DND-41 (cell line): ENCODE measurements around the gene ZP1.
A peak's percentile ranks its signal among the peaks of the same experiment; 100 is the strongest.
"Not testable (repeated sequence)": the region's sequence is repeated elsewhere in the genome, so short reads cannot be mapped to it uniquely, and the experiment has no call there.

Experiments used
- ATAC-seq: fragments of 200-7000 bp; cut with Tn5 transposase; 3 replicates; pipeline ENCODE4 v1.9.1; 2021; ENCODE audit warnings: low read depth; ENCODE audit not compliant: insufficient read depth
- DNase-seq: peaks from one replicate; pipeline ENCODE4 v3.0.0-alpha.2; 2020
- H2AFZ ChIP-seq: 2 replicates; pipeline ENCODE4 v1.6.0; 2012; ENCODE audit warnings: low read depth, low read length
- H3K27ac ChIP-seq: 2 replicates; pipeline ENCODE4 v1.5.1; 2012; ENCODE audit warnings: low read length, inconsistent platforms
- H3K27me3 ChIP-seq: fragments of 200-600 bp; sonication (generic); 2 replicates; pipeline ENCODE4 v1.6.0; 2012; ENCODE audit warnings: low read length, mild to moderate bottlenecking, inconsistent platforms; ENCODE audit not compliant: insufficient read depth, poor library complexity
- H3K36me3 ChIP-seq: 2 replicates; pipeline ENCODE4 v1.5.1; 2012; ENCODE audit warnings: low read length, inconsistent platforms; ENCODE audit not compliant: insufficient read depth
- H3K4me1 ChIP-seq: 2 replicates; pipeline ENCODE4 v1.5.1; 2012; ENCODE audit warnings: mild to moderate bottlenecking, low read length; ENCODE audit not compliant: insufficient read depth
- H3K4me2 ChIP-seq: 2 replicates; pipeline ENCODE4 v1.6.0; 2012; ENCODE audit warnings: mild to moderate bottlenecking, moderate library complexity, low read length, inconsistent platforms; ENCODE audit not compliant: insufficient read depth
- H3K4me3 ChIP-seq, 2 experiments: fragments of 200-600 bp in 1 of 2; shearing (Covaris generic) in 1 of 2; 2 replicates each; pipeline ENCODE4 v1.5.1; 2012 to 2016; ENCODE audit warnings: inconsistent platforms in 2 of 2, low read length in 2 of 2, mild to moderate bottlenecking in 2 of 2, low read depth in 1 of 2, moderate library complexity in 1 of 2
- H3K79me2 ChIP-seq: 2 replicates; pipeline ENCODE4 v1.6.0; 2012; ENCODE audit warnings: low read length, inconsistent platforms; ENCODE audit not compliant: insufficient read depth
- H3K9ac ChIP-seq: 2 replicates; pipeline ENCODE4 v1.6.0; 2012; ENCODE audit warnings: low read depth, mild to moderate bottlenecking, inconsistent platforms, low read length, moderate library complexity
- H3K9me3 ChIP-seq: 2 replicates; pipeline ENCODE4 v1.5.1; 2012; ENCODE audit warnings: low read length, moderate library complexity, mild to moderate bottlenecking, inconsistent platforms; ENCODE audit not compliant: insufficient read depth, severe bottlenecking
- H4K20me1 ChIP-seq: 2 replicates; pipeline ENCODE4 v1.6.0; 2012; ENCODE audit warnings: low read length; ENCODE audit not compliant: insufficient read depth
- CTCF ChIP-seq: IDR thresholded peaks from 2 replicates; pipeline ENCODE4 v1.5.1; 2012; ENCODE audit warnings: borderline replicate concordance, low read length, moderate library complexity, mild to moderate bottlenecking; ENCODE audit not compliant: poor library complexity, severe bottlenecking; ENCODE audit errors: extremely low read depth
- EZH2 ChIP-seq: IDR thresholded peaks from 3 replicates; pipeline ENCODE4 v1.6.1; 2012; ENCODE audit warnings: borderline replicate concordance, low read depth, mild to moderate bottlenecking, moderate library complexity, low read length, inconsistent platforms; ENCODE audit not compliant: severe bottlenecking

Gene ZP1

GRCh38 chr11:60866911-60867870, at the start of gene ZP1:
TSS of gene ZP1 (plus strand) at chr11:60867542. CDS start at chr11:60867562, 20 bp downstream.
- no peak within 1 kb of the TSS for H3K4me2 ChIP-seq
- DNase-seq: peak; percentile 75

GRCh38 chr11:60818057-60818456, 49.3 kb upstream of the ZP1 start:
- no peak overlapping the region for H3K27ac ChIP-seq
- TF ChIP-seq EZH2 (no peak), CTCF (no peak)
- H3K27me3 ChIP-seq: peaks cover 2% of the 10 kb centered on the region
- peaks cover 19% of the 10 kb centered on the region for H3K4me1 ChIP-seq
- no peak overlapping the region for H3K4me3 ChIP-seq
- H2AFZ ChIP-seq: no peak overlapping the region
- H3K9ac ChIP-seq: no peak overlapping the region
- no peak for ATAC-seq
- no peak overlapping the region for H3K4me2 ChIP-seq
- H3K36me3 ChIP-seq: no peaks in the 10 kb centered on the region
- H3K9me3 ChIP-seq: peaks cover 7% of the 10 kb centered on the region
- H3K79me2 ChIP-seq: no peaks in the 10 kb centered on the region
- no peak for DNase-seq
- no peaks in the 10 kb centered on the region for H4K20me1 ChIP-seq

More at GRCh38 chr11:60866911-60867870, at the start of gene ZP1:
- TF ChIP-seq CTCF (no peak), EZH2 (no peak)
- peaks cover 62% of the 10 kb centered on the region for H3K4me1 ChIP-seq
- no peaks in the 10 kb centered on the region for H3K36me3 ChIP-seq
- H3K27ac ChIP-seq: peak within 1 kb of the TSS; percentile 93
- no peak within 1 kb of the TSS for H3K4me3 ChIP-seq
- H2AFZ ChIP-seq: no peak within 1 kb of the TSS
- no peaks in the 10 kb centered on the region for H3K27me3 ChIP-seq
- no peak within 1 kb of the TSS for H3K9ac ChIP-seq
- no peaks in the 10 kb centered on the region for H4K20me1 ChIP-seq
- ATAC-seq: peak; percentile 5; the same call in 2 of the 3 replicates
- H3K79me2 ChIP-seq: no peaks in the 10 kb centered on the region
- no peaks in the 10 kb centered on the region for H3K9me3 ChIP-seq

GRCh38 chr11:60821827-60822599, 45.3 kb upstream of the ZP1 start:
- H3K9me3 ChIP-seq: no peaks in the 10 kb centered on the region
- H4K20me1 ChIP-seq: no peaks in the 10 kb centered on the region
- TF ChIP-seq CTCF (no peak), EZH2 (no peak)
- H3K9ac ChIP-seq: 0 out of 2 replicates have a peak overlapping the region, but pooled peaks have one; percentile 1
- H3K4me2 ChIP-seq: peak overlapping the region; percentile 55
- H3K4me1 ChIP-seq: peaks cover 19% of the 10 kb centered on the region
- H2AFZ ChIP-seq: no peak overlapping the region
- DNase-seq (peak; percentile 75), ATAC-seq (peak; percentile 82)
- H3K36me3 ChIP-seq: no peaks in the 10 kb centered on the region
- peaks cover 2% of the 10 kb centered on the region for H3K27me3 ChIP-seq
- H3K79me2 ChIP-seq: no peaks in the 10 kb centered on the region
- peak overlapping the region; percentile 45 for H3K27ac ChIP-seq
- no peak overlapping the region; a peak in 1 of 4 replicates for H3K4me3 ChIP-seq

- DNase-seq, H4K20me1 ChIP-seq, H3K4me3 ChIP-seq, H3K79me2 ChIP-seq, H3K4me2 ChIP-seq, H3K9ac ChIP-seq, H2AFZ ChIP-seq, H3K27me3 ChIP-seq, ATAC-seq, H3K9me3 ChIP-seq, H3K27ac ChIP-seq, H3K36me3 ChIP-seq: not testable (repeated sequence)
- H3K4me1 ChIP-seq: peaks cover 19% of the 10 kb centered on the region
These were observed 43.5 kb upstream of the ZP1 start for GRCh38 chr11:60823745-60824306.
